ENCODE measurements around the gene CCL4L2. TPM values are rescaled to one million over a fixed set of nuclear protein-coding genes. Genes with fewer than 3 reads are reported as not detected.
"Not testable (repeated sequence)": the region's sequence is repeated elsewhere in the genome, so short reads cannot be mapped to it uniquely, and the experiment has no call there.

The CCL4L2 gene
- total RNA-seq, 2 donors from 2014 or later: 3.9 to 21.2 TPM

DNA sequence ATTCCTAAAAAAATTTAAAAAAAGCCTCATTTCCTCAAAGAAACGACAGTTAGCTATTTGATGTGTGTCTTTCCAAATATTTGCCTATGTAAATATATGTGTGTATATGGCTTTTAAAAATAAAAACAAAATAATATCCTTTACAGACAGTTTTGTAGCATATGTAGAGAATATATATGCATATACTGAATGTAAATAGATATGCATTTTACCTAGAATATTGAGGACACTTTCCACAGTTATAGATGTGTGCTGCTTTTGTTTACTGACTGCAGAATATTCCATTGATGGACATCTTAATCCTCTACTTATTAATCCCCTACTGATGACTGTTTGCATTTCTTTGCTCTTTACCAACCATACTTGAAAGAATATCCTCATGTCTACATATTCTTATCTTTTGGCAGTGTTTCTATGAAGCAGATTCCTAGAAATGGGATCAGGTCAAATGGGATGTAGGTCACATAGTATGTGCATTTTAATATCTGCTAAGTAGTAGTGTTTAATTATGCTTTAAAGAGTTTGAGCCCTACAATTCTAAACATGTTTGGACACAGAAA is 17.6 kb upstream of the CCL4L2 start:
- ATAC-seq: no peak
- Mint-ChIP-seq H3K36me3 (no peaks in the 10 kb centered on the region), H3K27ac (no peak overlapping the region), H3K9me3 (no peaks in the 10 kb centered on the region)
- DNase-seq (ENCODE audit: low spot score in 2 of 2): no peak

DNA sequence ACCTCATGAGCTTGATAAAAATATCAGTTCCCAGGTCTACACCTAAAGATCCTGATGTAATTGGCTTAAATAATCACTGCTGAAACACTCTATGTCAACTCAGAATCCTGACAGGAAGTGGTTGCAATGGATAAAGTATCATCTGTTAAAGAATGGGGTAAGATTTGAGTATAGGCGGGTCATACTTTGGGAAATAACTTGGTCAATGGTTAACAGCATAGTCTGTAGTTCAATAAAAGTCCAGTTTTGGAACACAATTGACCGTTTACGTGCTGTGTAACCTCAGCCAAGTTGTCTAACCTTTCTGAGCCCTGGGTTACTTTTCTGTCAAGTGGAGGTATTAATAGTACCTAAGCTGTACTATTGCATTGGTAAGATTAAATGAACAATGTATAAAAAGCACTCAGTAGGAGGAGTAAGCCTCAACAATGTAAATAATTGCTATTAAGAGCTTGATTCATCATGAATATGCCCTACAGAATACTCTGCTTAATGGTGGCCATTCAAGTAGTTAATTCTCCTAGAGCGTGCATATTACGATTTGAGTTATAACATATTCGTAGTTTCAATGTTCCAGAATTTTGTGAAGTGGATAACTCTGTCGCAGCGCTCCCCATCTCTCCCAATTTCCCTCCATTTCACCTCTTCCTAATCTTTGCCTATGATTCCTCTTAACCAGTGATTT is 16.6 kb upstream of the CCL4L2 start:
- H3K36me3 Mint-ChIP-seq; DNase-seq (ENCODE audit: low spot score in 2 of 2); H3K27ac Mint-ChIP-seq; H3K9me3 Mint-ChIP-seq; ATAC-seq: not testable (repeated sequence)

DNA sequence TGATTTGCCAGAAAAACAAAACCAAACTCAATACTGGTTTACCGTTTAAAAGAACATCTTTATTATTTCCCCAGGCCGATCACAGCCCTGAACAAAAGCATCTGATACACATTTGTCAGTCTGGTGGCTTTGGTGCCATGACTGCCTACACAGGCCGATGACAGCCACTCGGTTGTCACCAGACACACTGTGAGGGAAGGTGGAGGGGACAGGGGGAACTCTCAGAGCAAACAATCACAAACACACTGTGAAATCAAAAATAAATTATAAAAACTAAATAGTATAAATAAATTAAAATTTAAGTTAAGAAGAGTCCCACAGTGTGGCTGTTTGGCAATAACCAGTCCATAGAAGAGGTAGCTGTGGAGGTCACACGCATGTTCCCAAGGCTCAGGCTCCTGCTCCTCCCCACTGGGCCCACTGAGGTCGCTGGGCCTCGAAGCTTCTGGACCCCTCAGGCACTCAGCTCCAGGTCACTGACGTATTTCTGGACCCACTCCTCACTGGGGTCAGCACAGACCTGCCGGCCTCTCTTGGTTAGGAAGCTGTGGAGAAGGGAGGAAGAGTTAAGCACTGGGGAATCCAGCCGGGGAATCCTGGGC is 15.9 kb upstream of the CCL4L2 start:
- DNase-seq (ENCODE audit: low spot score in 2 of 2); ATAC-seq; H3K36me3 Mint-ChIP-seq; H3K9me3 Mint-ChIP-seq; H3K27ac Mint-ChIP-seq: not testable (repeated sequence)

DNA sequence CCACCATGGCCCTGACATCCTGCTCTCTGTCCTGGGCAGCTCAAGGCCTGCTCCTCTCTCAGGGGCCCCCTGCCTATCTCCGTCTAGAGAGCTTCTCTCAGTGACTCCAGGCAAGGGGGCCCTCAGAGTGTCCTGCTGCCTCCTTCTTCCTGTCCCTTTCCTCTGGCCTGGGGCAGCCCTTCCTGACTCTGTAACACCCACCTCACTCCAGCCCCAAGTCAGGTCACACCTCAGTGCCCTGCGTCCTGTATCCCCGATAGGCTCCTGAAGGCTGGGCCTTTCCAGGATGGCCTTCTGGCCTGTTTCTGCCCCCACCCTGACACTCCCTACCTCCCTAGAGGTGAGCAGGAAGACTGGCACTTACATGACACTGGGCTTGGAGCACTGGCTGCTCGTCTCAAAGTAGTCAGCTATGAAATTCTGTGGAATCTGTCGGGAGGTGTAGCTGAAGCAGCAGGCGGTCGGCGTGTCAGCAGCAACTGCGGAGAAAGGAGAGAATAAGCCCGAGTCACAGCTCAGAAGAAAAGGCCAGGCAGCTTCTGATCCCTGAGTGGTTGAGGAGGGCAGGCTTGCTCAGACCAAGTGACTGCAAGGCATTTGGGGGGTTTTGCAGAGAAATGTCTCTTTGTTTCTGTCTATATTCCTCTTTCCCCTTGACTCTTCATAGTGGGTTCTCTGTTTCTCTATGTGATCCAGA is 15.3 kb upstream of the CCL4L2 start:
- no peaks in the 10 kb centered on the region for H3K36me3 Mint-ChIP-seq
- DNase-seq (ENCODE audit: low spot score in 2 of 2) (no peak), ATAC-seq (no peak)
- no peak overlapping the region for H3K27ac Mint-ChIP-seq
- H3K9me3 Mint-ChIP-seq: no peaks in the 10 kb centered on the region

DNA sequence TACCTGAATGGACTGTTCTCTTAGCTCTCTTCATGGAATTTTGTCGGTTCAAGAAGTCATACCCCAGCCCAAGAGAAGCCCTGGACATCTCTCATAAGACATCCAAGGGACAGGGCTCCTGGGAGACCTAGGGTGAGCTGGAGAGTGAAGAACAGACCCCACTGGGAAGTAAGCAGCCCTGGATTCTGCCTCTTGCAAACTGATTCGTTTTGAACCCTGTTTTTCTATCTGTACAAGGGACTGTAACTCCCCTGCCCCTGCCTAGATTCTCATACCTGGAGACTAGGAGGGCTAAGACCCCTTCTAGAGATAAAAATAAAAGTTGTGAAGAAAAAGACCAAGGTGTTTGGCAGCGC is 14.8 kb upstream of the CCL4L2 start:
- no peak for ATAC-seq
- no peaks in the 10 kb centered on the region for H3K36me3 Mint-ChIP-seq
- no peak overlapping the region for H3K27ac Mint-ChIP-seq
- DNase-seq (ENCODE audit: low spot score in 2 of 2): no peak
- no peaks in the 10 kb centered on the region for H3K9me3 Mint-ChIP-seq

DNA sequence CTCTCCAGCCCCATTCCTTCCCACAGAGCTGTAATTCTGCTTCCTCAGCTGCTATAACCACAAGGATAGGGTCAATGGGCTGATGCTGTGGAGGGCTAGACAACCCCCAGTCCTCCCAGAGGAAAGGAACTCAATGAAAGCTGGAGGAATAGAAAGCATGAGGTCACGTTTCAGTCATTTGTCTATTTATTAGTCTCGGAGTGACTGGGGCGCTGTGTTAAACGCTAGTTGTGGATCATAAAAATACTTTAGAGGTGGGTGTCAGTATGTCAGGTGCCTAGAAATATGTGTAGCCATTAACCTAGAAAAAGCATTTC is 13.5 kb upstream of the CCL4L2 start:
- DNase-seq (ENCODE audit: low spot score in 2 of 2) (no peak), ATAC-seq (no peak)
- H3K27ac Mint-ChIP-seq: no peak overlapping the region
- no peaks in the 10 kb centered on the region for H3K36me3 Mint-ChIP-seq
- no peaks in the 10 kb centered on the region for H3K9me3 Mint-ChIP-seq

DNA sequence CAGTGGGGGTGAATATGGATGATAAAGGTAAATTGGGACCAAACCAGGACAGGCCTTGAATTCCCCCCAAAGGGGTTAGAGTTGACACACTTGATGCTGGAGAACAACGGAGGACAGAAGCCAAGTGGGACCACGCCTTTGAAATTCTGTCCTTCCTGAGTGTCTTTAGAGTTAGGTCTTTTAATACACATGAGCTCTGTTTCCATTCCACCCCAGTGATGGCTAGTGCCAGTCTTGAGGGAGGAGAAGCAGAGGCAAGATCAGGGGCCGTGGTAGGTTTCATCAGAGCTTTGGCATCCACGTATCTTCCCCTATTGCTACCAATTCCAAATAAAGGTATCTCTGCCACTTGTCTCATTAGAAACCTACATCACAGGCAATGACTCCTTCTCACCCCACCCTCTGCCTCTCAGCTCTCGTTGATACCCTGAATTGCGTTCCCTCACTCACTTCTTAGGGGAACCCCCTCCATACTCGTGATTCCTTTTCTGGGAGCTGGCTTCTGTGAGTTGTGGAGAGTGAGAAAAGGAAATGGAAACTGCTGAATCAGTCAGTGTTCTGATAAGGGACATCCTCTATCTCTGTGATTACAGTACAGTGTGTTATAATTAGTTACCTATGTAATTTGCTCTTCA is 11.9 kb upstream of the CCL4L2 start:
- DNase-seq (ENCODE audit: low spot score in 2 of 2) (no peak), ATAC-seq (peak; percentile 89 to 92)
- Mint-ChIP-seq H3K9me3 (no peaks in the 10 kb centered on the region), H3K27ac (no peak overlapping the region), H3K36me3 (no peaks in the 10 kb centered on the region)

DNA sequence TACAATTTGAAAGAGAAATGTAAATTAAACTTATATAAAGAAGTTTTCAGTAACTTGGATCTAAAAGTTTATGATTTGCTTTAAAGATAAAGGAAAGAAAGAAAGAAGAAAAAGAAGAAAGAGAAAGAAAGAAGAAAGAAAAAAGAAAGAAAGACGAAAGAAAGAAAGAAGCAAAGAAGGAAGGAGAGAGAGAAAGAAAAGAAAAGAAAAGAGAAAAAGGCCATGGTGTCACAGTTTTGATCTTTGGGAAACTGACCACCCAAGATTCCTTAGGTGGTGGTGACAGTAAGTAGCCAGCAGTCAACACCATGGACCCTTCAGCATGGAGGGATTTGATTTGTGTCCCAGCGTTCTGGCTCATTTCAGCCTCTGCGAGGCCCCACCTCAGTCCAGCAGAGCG is 9.8 kb upstream of the CCL4L2 start:
- not testable (repeated sequence) for H3K36me3 Mint-ChIP-seq; H3K9me3 Mint-ChIP-seq; DNase-seq (ENCODE audit: low spot score in 2 of 2); ATAC-seq; H3K27ac Mint-ChIP-seq

DNA sequence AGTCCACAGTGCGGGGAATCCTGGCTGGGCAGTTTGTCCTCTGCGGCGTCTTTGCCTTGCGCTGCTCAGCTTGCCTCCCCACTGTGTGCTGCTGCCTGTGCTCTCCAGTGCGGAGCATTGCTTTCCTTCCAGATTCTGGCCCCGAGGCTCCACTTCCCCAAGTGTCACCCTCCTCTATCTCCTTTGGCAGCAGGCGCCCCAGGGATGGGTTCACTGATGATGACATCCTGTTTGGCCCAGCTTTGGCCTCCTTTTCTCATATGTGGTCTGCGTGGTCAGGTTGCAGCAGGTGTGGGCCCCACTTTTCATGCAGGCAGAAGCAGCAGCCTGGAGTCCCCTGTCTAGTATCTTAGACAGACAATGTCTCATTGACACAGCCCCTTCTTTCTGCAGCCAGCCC is 9.4 kb upstream of the CCL4L2 start:
- H3K9me3 Mint-ChIP-seq; H3K27ac Mint-ChIP-seq; H3K36me3 Mint-ChIP-seq; ATAC-seq; DNase-seq (ENCODE audit: low spot score in 2 of 2): not testable (repeated sequence)

DNA sequence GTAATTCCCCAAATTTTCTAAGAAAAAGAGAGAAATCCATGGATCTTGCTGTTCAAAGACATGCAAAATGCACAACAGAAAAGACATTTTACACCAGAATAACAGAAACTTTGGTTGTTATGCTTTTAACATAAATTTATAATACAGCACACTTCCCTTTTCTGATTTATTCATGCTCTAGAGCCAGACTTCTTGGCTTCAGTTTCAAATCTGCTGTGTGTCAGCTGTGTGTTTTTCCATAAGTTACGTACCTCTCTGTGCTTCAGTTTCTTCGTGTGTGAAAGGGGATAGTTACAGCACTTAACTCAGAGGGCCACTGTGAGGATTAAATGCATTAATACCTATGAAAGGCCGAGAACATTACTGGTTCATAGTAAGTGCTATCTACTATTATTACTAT is 7.5 kb upstream of the CCL4L2 start:
- H3K36me3 Mint-ChIP-seq: no peaks in the 10 kb centered on the region
- H3K9me3 Mint-ChIP-seq: no peaks in the 10 kb centered on the region
- DNase-seq (ENCODE audit: low spot score in 2 of 2): no peak
- no peak overlapping the region for H3K27ac Mint-ChIP-seq
- no peak for ATAC-seq

DNA sequence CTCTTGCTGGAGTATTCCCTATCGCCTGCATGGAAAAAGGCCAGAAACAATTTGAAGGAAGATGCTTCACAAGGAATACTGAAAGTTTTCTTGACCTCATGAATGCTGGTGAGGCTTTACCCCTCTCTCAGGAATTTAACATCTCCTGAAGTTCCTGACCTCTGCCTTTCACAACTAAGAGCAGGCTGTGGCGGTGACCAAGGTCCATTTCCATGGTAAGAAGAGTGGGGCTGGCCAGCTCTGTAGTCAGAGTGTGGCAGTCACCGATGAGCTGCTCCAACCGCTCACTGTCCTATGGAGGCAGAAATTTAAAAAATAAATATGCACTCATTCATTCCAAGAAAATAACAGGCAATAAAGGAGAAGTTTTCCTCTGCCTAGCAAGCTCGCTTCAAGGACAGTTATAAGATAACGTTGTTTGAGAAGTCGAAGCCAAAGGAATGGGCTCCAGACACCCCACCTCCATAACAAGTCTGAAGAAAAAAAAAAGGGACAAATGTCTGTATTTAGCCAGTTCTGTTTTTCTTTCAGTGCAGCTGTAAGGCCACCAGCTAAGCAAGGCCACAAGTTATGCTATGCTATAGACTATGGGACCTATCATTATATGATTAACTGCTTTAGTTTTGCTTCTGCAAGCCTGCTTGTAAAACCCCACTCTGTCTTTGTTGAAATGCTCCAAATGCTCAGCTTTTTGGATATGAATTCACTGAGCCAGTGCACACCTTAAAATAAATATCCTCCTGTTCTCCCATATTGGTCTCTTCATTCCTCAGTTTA is 6.0 kb upstream of the CCL4L2 start:
- DNase-seq (ENCODE audit: low spot score in 2 of 2) (no peak), ATAC-seq (no peak)
- no peak overlapping the region for H3K27ac Mint-ChIP-seq
- H3K9me3 Mint-ChIP-seq: no peaks in the 10 kb centered on the region
- no peaks in the 10 kb centered on the region for H3K36me3 Mint-ChIP-seq

DNA sequence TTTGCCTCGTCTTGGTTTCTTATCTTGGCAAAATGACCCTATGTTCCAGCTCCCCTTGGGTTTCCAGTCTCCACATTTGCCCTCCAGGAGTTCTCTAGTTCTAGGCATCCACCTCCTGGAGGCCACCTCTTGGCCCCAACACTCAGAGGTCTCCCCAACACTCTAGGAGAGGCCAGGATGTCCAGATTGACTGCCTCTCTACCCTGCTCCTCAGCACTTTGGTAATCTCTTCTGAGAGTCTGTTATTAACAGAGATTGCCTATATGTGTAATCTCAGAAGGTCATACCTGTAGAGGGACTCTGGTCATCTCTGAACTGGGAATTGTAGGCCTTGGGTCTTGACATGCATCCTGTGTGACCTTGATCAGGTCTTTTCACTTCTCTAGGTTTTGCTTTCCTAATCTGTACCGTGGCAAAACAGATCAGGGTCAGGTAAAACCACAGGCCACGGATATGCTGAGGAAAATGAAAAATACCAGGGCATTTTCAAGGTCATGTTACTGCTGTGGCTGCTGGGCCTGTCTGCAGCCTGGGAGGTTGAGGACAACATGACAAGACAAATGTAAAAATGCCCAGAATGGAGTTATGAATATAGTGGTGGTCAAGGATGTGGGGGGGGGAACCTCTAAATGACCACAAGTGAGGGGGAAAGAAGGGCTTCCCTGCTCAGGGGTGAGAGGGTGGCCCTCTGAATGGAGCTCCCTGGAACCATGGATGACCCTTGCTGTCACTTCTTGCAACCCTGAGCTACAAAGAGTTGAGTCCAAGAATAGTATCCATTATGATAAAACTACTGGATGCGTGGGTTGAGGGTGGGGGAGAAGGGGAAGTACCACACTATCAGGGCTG is 5.0 kb upstream of the CCL4L2 start:
- Mint-ChIP-seq H3K36me3 (no peaks in the 10 kb centered on the region), H3K9me3 (no peaks in the 10 kb centered on the region), H3K27ac (no peak overlapping the region)
- peak in 1 of 2 donors; percentile 20 for ATAC-seq
- no peak for DNase-seq (ENCODE audit: low spot score in 2 of 2)

DNA sequence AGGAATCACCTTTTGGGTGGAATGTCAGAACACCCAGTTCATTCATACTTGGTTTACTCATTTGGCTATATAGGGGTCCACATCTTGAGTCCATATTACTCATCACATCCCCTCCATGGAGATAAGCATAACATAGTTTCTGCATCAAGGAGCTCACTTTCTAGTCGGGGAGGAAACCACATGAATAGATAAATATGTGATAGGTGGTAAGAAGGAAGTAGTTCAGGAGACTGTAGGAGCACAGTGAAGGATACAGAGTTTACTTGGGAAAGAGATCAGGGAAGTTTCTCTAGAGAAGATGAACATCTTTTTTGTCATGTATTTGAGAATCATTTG is 4.4 kb upstream of the CCL4L2 start:
- DNase-seq (ENCODE audit: low spot score in 2 of 2); H3K9me3 Mint-ChIP-seq; H3K36me3 Mint-ChIP-seq; H3K27ac Mint-ChIP-seq: not testable (repeated sequence)
- ATAC-seq: peak in 1 of 2 donors; percentile 28

DNA sequence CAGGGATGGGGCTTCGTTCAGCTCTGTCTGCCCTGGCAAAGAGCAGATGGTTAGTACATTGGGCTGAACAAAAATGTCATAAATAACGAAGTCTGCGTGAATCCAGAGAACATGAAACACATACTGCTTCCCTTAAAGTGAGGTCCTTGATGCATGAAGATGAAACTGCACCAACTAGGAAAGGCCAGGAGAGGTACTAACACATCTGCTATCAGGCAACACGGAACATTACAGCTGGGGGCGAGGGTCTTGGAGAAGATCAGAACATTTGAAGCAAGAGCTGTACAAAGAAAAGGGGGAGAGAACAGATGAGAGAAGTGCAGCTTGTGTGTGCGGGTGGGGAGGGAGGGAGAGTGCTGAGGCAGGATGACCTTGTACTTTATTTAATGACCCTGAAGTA is 3.5 kb upstream of the CCL4L2 start:
- not testable (repeated sequence) for H3K9me3 Mint-ChIP-seq; DNase-seq (ENCODE audit: low spot score in 2 of 2); H3K36me3 Mint-ChIP-seq; H3K27ac Mint-ChIP-seq; ATAC-seq

DNA sequence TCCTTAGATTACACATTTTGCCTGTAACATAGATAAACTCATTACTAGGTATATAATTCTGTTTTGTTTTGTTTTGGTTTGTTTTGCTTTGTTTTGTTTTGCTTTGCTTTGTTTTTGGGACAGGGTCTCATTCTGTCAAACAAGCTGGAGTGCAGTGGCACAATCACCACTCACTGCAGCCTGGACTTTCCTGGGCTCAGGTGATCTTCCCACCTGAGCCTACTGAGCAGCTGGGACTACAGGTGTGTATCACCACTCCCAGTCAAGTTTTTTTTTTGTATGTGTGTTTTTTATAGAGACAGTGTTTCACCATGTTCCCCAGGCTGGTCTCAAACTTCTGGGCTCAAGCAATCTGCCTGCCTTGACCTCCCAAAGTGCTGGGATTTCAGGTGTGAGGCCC is 1.3 kb upstream of the CCL4L2 start:
- DNase-seq (ENCODE audit: low spot score in 2 of 2) (no peak), ATAC-seq (no peak)
- Mint-ChIP-seq H3K27ac (no peak overlapping the region), H3K9me3 (no peaks in the 10 kb centered on the region), H3K36me3 (no peaks in the 10 kb centered on the region)
